Mesenchymal stem cell (in vitro differentiated cells and primary cell): Measurements from ENCODE around the gene PLXDC1. TPM values are rescaled to one million over a fixed set of nuclear protein-coding genes. Genes with fewer than 3 reads are reported as not detected.

Experiments
- DNase-seq: peaks from one replicate; pipeline ENCODE4 v3.0.0-alpha.2; 2013
- H2AFZ ChIP-seq: one replicate; pipeline ENCODE4 v1.6.1; 2013; ENCODE audit warnings: low read depth, mild to moderate bottlenecking, control low read depth, inconsistent platforms, low read length, moderate library complexity
- H2AK5ac ChIP-seq: 2 replicates; pipeline ENCODE4 v1.6.1; 2013; ENCODE audit warnings: low read length, moderate library complexity, mild to moderate bottlenecking, inconsistent platforms; ENCODE audit not compliant: severe bottlenecking
- H2BK120ac ChIP-seq: one replicate; pipeline ENCODE4 v1.6.1; 2013; ENCODE audit warnings: low read depth, mild to moderate bottlenecking, inconsistent platforms, low read length, moderate library complexity
- H2BK12ac ChIP-seq, 2 experiments: one replicate each; pipeline ENCODE4 v1.6.1; 2013; ENCODE audit warnings: inconsistent platforms in 2 of 2, low read length in 2 of 2, mild to moderate bottlenecking in 2 of 2, moderate library complexity in 2 of 2, control low read depth in 1 of 2
- H2BK15ac ChIP-seq: one replicate; pipeline ENCODE4 v1.6.1; 2013; ENCODE audit warnings: mild to moderate bottlenecking, low read depth, inconsistent platforms; ENCODE audit not compliant: poor library complexity, severe bottlenecking
- H2BK5ac ChIP-seq: 2 replicates; pipeline ENCODE4 v1.6.1; 2013; ENCODE audit warnings: low read depth, mild to moderate bottlenecking, low read length, control low read depth, inconsistent platforms; ENCODE audit not compliant: poor library complexity, severe bottlenecking
- H3K14ac ChIP-seq, 2 experiments: one replicate each; pipeline ENCODE4 v1.6.1; 2013; ENCODE audit warnings: inconsistent platforms in 2 of 2, low read length in 2 of 2, control low read depth in 1 of 2, mild to moderate bottlenecking in 1 of 2, moderate library complexity in 1 of 2
- H3K18ac ChIP-seq, 2 experiments: one replicate each; pipeline ENCODE4 v1.6.1; 2013; ENCODE audit warnings: inconsistent platforms in 2 of 2, low read length in 2 of 2, control low read depth in 1 of 2, low read depth in 1 of 2, mild to moderate bottlenecking in 1 of 2
- H3K23ac ChIP-seq, 2 experiments: one replicate each; pipeline ENCODE4 v1.6.1; 2013; ENCODE audit warnings: inconsistent platforms in 2 of 2, low read length in 2 of 2, mild to moderate bottlenecking in 2 of 2, moderate library complexity in 2 of 2, control low read depth in 1 of 2
- H3K27ac ChIP-seq: 2 replicates; pipeline ENCODE4 v1.5.1; 2013; ENCODE audit warnings: mild to moderate bottlenecking, moderate library complexity, low read length, control low read depth, inconsistent platforms; ENCODE audit not compliant: poor library complexity, severe bottlenecking
- H3K27me3 ChIP-seq, 2 experiments: 2 replicates each; pipeline versions ENCODE4 v1.6.1 to v1.7.0; 2013; ENCODE audit warnings: low read length in 2 of 2, mild to moderate bottlenecking in 2 of 2, moderate library complexity in 2 of 2, control low read depth in 1 of 2, inconsistent platforms in 1 of 2; ENCODE audit not compliant: control insufficient read depth in 1 of 2, insufficient read depth in 1 of 2
- H3K36me3 ChIP-seq, 2 experiments: 2 replicates each; pipeline versions ENCODE4 v1.6.1 to v1.7.0; 2013; ENCODE audit warnings: low read length in 2 of 2, control low read depth in 1 of 2, inconsistent platforms in 1 of 2, low read depth in 1 of 2, mild to moderate bottlenecking in 1 of 2; ENCODE audit not compliant: insufficient read depth in 2 of 2, control insufficient read depth in 1 of 2
- H3K4ac ChIP-seq, 2 experiments: one replicate each; pipeline ENCODE4 v1.6.1; 2013; ENCODE audit warnings: inconsistent platforms in 2 of 2, low read length in 2 of 2, mild to moderate bottlenecking in 2 of 2, moderate library complexity in 2 of 2, control low read depth in 1 of 2, low read depth in 1 of 2
- H3K4me1 ChIP-seq: 2 replicates; pipeline ENCODE4 v1.6.1; 2013; ENCODE audit warnings: low read depth, low read length, control low read depth; ENCODE audit not compliant: control insufficient read depth, insufficient read depth
- H3K4me2 ChIP-seq: 2 replicates; pipeline ENCODE4 v1.6.1; 2013; ENCODE audit warnings: low read length, mild to moderate bottlenecking, inconsistent platforms; ENCODE audit not compliant: poor library complexity, severe bottlenecking
- H3K4me3 ChIP-seq, 2 experiments: 2 replicates each; pipeline versions ENCODE4 v1.5.1 to v1.7.0; 2013; ENCODE audit warnings: low read length in 2 of 2, mild to moderate bottlenecking in 2 of 2, control low read depth in 1 of 2, low read depth in 1 of 2; ENCODE audit not compliant: insufficient read depth in 1 of 2
- H3K79me1 ChIP-seq: replicated peaks from 2 replicates; pipeline ENCODE4 v1.6.1; 2013; ENCODE audit warnings: mild to moderate bottlenecking, control low read depth, low read length, inconsistent platforms; ENCODE audit not compliant: poor library complexity, severe bottlenecking
- H3K9ac ChIP-seq: 2 replicates; pipeline ENCODE4 v1.7.0; 2013; ENCODE audit warnings: mild to moderate bottlenecking, low read length, moderate library complexity
- H3K9me3 ChIP-seq: 2 replicates; pipeline ENCODE4 v1.7.0; 2013; ENCODE audit warnings: mild to moderate bottlenecking, low read length; ENCODE audit not compliant: control insufficient read depth
- H4K8ac ChIP-seq: one replicate; pipeline ENCODE4 v1.6.1; 2013; ENCODE audit warnings: inconsistent platforms, mild to moderate bottlenecking, low read length, moderate library complexity
- H4K91ac ChIP-seq: one replicate; pipeline ENCODE4 v1.6.1; 2013; ENCODE audit warnings: mild to moderate bottlenecking, low read length, inconsistent platforms
- WGBS: methylation state at CpG from one replicate; pipeline ENCODE4 v1.1.7; 2013; ENCODE audit warnings: mixed read lengths; 5-methylcytosine and 5-hydroxymethylcytosine counted together
- small RNA-seq: library from polyadenylated mRNA; stranded (forward); fragments of <200 nt; extraction: miRNeasy Mini kit (QIAGEN cat#:217004); gene quantifications from one replicate; pipeline ENCODE3, GENCODE V24; 2013; ENCODE audit warnings: low read depth

PLXDC1 gene

DNA sequence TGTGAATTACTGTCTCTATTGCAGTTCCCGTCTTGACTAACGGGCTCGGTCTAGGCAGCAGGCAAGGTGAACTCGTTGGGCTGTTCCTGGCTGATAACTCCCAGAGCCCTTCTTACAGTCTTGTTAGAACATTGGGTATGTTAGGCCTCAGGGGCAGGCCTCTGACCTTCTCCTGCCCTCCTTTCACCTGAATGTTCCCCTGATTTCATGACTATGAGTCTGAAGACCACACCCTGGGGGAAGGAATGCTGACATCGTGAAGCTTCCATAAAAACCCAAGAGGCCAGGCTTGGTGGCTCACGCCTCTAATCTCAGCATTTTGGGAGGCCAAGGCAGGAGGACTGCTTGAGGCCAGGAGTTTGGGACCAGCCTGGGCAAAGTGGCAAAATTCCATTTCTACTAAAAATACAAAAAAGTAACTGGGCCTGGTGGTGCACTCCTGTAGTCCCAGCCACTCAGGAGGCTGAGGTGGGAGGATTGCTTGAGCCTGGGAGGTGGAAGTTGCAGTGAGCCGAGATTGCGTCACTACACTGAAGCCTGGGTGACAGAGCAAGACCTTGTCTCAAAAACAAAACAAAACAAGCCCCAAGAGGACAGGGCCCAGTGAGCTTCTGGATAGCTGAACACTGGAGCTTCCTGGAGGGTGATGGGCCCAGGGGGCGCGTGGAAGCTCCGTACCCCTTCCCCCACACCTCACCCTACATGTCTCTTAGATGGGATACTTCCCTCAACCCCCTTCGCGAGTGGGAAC is 136.5 kb downstream of the PLXDC1 start:
- Histone ChIP-seq H3K4ac (no peak overlapping the region), H2AK5ac (no peak overlapping the region), H4K91ac (peak overlapping the region; percentile 23), H3K36me3 (no peaks in the 10 kb centered on the region), H3K9ac (peak overlapping the region; percentile 72), H2BK15ac (peak overlapping the region; percentile 44), H3K4me2 (no peak overlapping the region), H3K27me3 (peaks cover 0 to 7% of the 10 kb centered on the region in 2 experiments), H3K9me3 (peaks cover 3% of the 10 kb centered on the region), H3K14ac (no peak overlapping the region), H3K4me3 (no peak overlapping the region), H4K8ac (peak overlapping the region; percentile 1), H2AFZ (no peak overlapping the region), H3K27ac (no peak overlapping the region), H3K79me1 (no peaks in the 10 kb centered on the region), H3K23ac (no peak overlapping the region), H2BK12ac (peak overlapping the region in 1 of 2 experiments; percentile 17), H3K4me1 (peaks cover 5% of the 10 kb centered on the region), H2BK5ac (no peak overlapping the region), H3K18ac (peak overlapping the region in 1 of 2 experiments; percentile 10), H2BK120ac (no peak overlapping the region)
- WGBS: 84% methylated on average over 9 of the region's 13 CpGs
- no peak for DNase-seq

DNA sequence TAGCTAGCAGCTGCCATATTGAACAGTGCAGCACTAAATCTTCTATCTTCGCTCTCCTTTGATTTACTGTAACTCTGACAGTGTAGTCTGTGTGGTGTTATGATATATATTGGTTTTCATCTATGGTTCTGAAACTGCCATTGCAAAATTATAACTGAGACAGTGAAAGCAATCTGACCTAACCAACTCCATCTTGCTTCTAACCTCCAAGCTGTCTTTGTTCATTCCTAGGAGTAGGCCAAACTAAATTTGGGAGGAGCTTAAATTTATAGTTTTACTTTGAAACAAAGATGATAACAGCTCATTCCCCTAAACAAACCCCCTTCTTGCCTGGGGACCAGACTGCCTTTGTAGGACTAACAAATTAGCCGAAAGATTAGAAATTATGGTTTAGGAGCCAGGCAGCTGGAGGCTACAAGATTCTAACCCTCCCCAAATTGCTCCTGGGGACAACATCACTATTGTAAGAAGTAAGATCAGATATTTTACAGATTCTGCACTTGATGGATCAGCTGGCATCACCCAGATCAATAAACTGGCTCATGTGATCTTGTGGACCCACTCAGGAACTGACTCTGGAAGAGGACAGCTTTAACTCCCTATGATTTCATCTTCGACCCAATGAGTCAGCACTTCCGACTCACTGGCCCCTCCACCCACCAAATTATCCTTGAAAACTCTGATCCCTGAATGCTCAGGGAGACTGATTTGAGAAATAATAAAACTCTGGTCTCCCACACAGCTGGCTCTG is 137.2 kb downstream of the PLXDC1 start:
- H2BK15ac ChIP-seq: peak overlapping the region; percentile 8
- H3K14ac ChIP-seq: no peak overlapping the region
- H2BK5ac ChIP-seq: no peak overlapping the region
- peaks cover 0 to 7% of the 10 kb centered on the region in 2 experiments for H3K27me3 ChIP-seq
- H4K91ac ChIP-seq: no peak overlapping the region
- no peak overlapping the region for H2BK12ac ChIP-seq
- peaks cover 3% of the 10 kb centered on the region for H3K9me3 ChIP-seq
- no peak overlapping the region for H4K8ac ChIP-seq
- H3K36me3 ChIP-seq: no peaks in the 10 kb centered on the region
- no peak overlapping the region for H3K27ac ChIP-seq
- no peaks in the 10 kb centered on the region for H3K79me1 ChIP-seq
- H2AK5ac ChIP-seq: no peak overlapping the region
- DNase-seq: peak; percentile 80
- H3K23ac ChIP-seq: no peak overlapping the region
- H3K9ac ChIP-seq: peak overlapping the region; percentile 72
- no peak overlapping the region for H3K4ac ChIP-seq
- WGBS: 39% methylated on average over 3 of the region's 4 CpGs
- no peak overlapping the region for H3K18ac ChIP-seq
- H3K4me1 ChIP-seq: peaks cover 5% of the 10 kb centered on the region
- H2AFZ ChIP-seq: no peak overlapping the region
- H3K4me3 ChIP-seq: no peak overlapping the region
- H3K4me2 ChIP-seq: no peak overlapping the region
- H2BK120ac ChIP-seq: no peak overlapping the region

Small RNA genes lying within 50 kb of the gene (small RNA-seq; reads per million reads assigned to genes)
- gene AC091178.1: not detected
